Transverse colon (tissue), 4 donors: ENCODE measurements around the gene GRHL1.

Source experiments
- CTCF ChIP-seq, 5 experiments: fragments of 200-600 bp in 3 of 5; fragments of 450-650 bp in 2 of 5; sonication (generic) in 3 of 5; IDR thresholded peaks; 1 replicate in 2 of 5; 2 replicates in 3 of 5; pipeline ENCODE4 v1.5.1; 2016 to 2017; ENCODE audit warnings: antibody characterized with exemption in 5 of 5, inconsistent platforms in 3 of 5, mild to moderate bottlenecking in 2 of 5, moderate library complexity in 1 of 5
- EP300 ChIP-seq: sonication (generic); formaldehyde crosslinking; IDR thresholded peaks from one replicate; pipeline ENCODE4 v1.6.1; 2017; ENCODE audit warnings: antibody characterized with exemption, low read depth
- POLR2A ChIP-seq: fragments of 450-650 bp; IDR thresholded peaks from one replicate; pipeline ENCODE4 v1.6.1; 2016; ENCODE audit warnings: antibody characterized with exemption, mild to moderate bottlenecking, moderate library complexity
- POLR2AphosphoS5 ChIP-seq, 3 donors: sonication (generic); formaldehyde crosslinking; IDR thresholded peaks; one replicate each; pipeline ENCODE4 v1.6.1; 2016; ENCODE audit warnings: antibody characterized with exemption in 3 of 3

GRCh38 chr2:9967053-9967775 lies 15.7 kb downstream of the GRHL1 start:
- TF ChIP-seq CTCF (IDR thresholded peaks at IDR 0.05) = no peak
- TF ChIP-seq EP300 = no peak
- no peak for TF ChIP-seq POLR2A
- TF ChIP-seq POLR2AphosphoS5 (IDR thresholded peaks at IDR 0.05) = no peak
